Effector CD8-positive, alpha-beta T cell (primary cell): ENCODE results near the gene SAMD15.
"Not testable (repeated sequence)": the region's sequence is repeated elsewhere in the genome, so short reads cannot be mapped to it uniquely, and the experiment has no call there.

Experiments
- DNase-seq: peaks from one replicate; lab custom pipeline; 2025; lab: John Stamatoyannopoulos, UW

Gene SAMD15

DNA sequence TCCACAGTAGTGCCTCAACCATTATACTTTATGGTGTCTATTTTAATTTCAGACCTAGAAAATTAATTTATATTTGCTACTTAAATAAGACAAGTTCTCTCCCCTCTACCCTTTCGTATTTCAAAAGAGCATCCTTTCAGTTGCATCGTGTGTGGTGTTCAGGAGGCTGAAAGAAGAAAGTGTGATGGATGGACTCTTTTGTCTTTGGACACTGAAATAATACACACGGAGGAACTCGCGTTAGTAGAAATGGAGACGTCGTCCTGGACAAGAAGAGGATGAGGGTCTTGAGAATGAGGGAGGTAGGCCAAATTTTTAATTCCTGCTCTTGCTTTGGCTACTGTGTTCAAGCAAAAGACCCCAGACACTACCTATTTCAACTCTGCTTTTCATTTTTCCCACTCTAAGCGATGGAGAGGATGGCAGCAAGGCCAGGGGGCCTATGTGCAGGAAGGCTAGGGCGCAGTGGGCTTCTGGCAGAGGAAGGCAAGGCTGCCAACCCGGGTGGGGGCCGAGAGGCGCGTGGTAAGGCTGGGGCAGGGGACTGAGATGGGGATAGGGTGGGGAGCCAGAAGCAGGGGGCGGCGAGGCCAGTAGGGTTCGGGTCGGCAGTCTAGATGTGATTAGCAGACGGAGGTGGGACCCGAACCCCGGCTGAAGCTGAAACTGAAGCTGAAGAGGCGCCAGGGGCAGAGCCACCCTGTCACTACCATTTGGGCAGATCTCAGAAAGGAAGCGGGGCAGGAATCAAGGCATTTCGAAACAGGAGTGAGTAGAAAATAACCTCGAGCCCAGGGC, 1.0 kb upstream of the SAMD15 start:
- DNase-seq, result peak; percentile 5

DNA sequence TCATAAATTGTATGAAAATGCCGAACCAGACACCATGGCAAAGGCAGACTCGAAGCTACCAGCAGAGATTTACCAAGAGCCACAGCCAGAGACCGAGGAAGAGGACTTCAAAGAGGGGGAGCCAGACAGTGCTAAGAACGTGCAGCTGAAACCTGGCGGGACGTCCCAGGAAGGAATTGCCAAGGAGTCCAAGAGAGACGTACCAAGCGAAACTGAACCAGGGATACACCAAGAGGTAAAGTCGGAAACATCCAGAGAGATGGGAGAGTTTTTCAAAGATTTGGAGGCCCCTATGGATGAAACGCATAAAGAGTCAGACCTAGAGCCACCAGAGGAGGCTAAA, 294 bp downstream of the SAMD15 start:
- no peak for DNase-seq

DNA sequence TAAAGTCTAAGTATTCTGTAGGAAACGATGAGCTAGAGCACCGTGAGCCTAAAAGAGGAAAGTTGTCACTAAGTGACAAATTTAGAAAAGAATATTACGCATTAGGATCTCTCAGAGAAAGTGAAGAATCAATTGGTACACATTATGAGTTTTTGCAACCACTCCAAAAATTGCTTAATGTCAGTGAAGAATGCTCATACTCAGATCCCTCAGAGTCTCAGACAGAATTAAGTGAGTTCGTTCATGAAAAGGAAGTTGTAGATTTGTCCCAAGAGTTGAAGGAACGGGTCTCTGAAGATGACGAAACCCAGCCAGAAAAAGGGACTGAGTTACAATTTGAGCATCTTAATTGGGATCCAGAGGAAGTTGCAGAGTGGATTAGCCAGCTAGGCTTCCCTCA, 1.5 kb downstream of the SAMD15 start:
- no peak for DNase-seq

DNA sequence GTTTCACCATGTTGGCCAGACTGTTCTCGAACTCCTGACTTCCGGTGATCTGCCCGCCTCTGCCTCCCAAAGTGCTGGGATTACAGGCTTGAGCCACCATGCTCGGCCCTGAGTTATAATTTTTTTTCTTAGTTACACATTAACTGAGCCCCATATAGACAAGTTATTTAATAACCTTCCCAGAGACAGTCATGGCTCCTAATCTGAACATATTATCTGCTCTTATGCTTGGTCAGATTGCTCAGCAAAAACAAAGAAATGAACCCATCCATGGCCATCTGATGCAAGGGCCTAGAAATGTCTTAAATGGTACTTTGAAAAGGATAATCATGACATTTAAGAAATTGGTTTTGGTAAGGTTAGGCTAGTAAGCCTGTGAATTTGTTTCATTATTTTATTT, 13.0 kb downstream of the SAMD15 start:
- no peak for DNase-seq

DNA sequence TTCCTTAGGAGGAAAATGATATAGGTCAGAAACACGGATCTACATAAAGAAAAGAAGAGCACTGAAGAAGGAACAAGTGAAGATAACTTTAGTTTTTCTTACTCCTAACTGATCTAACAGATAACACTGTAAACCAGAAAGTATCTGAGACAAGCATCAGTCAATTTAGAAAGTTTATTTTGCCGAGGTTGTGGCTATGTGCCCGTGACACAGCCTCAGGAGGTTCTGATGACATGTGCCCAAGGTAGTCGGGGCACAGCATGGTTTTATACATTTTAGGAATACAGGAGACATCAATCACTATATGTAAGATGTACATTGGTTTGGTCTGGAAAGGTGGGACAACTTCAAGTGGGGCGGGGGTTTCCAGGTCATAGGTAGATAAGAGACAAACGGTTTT, 23.0 kb downstream of the SAMD15 start:
- DNase-seq, result no peak

DNA sequence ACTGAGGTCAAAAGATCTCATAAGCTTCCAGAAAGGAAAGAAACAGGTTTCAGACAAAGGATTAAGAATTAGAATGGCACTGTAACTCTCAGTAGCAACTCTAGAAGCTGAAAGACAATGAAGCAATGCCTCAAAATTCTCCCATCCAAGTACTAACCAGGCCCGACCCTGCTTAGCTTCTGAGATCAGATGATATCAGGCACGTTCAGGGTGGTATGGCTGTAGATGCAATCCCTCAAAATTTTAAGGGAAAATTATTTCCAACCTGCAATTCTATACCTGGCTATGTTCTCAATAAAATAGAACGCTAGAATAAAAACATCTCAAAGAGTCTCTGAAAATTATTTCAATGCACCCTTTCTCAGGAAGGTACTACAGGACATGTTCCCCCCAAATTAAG, 26.6 kb downstream of the SAMD15 start:
- no peak for DNase-seq

DNA sequence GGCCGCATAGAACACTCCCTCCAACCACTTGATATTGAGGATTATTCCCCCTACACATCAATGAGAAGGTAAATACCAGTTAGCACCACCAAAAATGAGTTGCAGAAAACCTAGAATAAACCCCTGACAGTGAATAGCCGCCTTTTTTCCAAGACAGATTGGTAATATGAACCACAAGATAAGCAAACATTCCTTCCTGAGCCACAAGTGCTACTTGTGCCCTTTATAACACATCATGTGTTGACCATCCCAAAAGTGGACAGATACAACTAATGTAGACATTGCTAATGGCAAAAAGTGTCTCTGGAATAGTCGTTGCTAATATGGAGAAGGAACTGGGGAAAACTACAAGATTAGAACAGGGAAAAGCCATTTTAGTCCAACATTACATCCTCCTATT, 28.9 kb downstream of the SAMD15 start:
- DNase-seq, result no peak

DNA sequence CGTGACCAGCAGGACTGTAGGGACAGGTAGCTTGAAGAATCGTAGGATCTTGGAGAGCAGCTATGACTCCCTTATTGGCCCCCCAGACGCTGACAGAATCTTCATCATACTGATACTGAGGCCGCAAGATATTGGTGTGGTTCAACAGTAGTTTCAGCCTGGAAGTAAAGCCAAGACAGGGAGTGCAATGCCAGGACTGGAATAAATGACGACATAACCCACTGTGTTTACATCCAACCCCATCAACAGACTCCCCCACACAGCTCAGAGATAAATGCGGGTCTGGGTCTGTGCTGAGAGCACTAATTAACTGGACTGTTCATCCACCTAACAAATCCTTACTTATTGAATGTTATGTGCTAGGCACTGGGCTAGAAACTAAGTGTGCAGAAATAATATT, 29.5 kb downstream of the SAMD15 start:
- no peak for DNase-seq

DNA sequence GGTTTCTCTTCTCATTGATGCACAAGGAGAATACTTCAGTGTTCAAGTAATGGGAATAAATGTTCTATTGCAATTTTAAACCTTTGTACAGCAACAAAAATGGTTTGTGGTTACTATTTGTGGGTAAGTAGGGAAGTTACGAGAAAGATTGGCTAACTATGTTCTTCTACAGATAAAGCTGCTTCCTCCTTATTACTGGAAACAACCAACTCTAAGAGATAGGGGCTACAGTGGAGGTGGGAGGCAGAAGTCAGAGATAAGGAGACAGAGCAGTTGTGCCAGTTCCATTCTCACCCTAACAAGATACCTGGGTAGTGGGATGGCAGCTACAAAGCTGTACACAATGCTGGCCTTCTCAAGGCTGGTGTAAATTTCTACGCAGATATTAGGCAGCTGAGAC, 30.0 kb downstream of the SAMD15 start:
- DNase-seq, result no peak

DNA sequence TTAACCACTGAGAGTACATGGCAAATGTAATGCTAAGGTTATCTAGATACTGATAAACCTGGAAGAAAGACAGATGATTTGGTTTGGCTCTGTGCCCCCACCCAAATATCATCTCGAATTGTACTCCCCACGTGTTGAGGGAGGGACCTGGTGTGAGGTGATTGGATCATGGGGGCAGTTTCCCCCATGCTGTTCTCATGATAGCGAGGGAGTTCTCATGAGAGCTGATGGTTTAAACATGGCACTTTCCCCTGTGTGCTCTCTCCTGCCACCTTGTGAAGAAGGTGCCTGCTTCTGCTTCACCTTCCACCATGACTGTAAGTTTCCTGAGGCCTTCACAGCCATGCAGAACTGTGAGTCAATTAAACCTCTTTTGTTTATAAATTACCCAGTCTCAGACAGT, 32.0 kb downstream of the SAMD15 start:
- no peak for DNase-seq

DNA sequence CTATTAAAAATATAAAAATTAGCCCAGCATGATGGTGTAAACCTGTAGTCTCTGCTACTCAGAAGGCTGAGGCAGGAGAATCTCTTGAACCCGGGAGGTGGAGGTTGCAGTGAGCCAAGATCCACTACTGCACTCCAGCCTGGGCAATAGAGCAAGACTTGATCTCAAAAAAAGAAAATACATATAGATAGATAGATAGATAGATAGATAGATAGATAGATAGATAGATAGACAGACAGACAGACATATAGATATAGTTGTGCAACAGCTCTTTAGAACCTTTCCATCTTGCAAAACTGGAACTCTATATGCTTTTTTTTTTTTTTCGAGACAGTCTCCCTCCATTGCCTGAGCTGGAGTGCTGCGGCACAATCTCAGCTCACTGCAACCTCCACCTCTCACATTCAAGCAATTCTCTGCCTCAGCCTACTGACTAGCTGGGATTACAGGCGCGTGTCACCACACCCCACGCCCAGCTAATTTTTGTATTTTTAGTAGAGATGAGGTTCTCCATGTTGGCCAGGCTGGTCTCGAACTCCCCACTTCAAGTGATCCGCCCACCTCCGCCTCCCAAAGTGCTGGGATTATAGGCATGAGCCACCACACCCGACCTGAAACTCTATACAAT, 38.3 kb downstream of the SAMD15 start:
- not testable (repeated sequence) for DNase-seq

DNA sequence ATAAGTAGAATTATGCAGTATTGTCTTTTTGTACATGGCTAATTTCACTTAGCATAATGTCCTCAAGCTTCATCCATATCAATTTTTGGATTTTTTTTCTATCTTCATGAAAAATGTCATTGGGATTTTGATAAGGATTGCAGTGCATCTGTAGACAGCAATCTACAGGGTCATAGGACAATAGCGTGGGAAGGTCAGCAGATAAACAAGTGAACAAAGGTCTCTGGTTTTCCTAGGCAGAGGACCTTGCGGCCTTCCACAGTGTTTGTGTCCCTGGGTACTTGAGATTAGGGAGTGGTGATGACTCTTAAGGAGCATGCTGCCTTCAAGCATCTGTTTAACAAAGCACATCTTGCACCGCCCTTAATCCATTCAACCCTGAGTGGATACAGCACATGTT, 38.9 kb downstream of the SAMD15 start:
- not testable (repeated sequence) for DNase-seq

DNA sequence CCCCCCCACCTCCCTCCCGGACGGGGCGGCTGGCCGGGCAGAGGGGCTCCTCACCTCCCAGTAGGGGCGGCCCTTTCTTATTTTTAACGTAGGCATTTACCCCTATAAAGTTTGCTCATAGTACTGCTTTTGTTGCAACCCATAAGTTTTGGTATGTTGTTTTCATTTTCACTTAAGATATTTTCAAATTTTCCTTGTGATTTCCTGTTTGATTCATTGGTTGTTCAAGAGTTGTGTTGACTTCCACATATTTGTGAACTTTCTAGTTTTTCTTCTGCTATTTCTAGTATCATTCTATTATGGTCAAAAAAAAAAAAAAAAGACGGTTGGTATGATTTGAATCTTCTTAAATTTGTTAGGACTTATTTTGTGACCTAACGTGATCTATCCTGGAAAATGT, 39.7 kb downstream of the SAMD15 start:
- no peak for DNase-seq

DNA sequence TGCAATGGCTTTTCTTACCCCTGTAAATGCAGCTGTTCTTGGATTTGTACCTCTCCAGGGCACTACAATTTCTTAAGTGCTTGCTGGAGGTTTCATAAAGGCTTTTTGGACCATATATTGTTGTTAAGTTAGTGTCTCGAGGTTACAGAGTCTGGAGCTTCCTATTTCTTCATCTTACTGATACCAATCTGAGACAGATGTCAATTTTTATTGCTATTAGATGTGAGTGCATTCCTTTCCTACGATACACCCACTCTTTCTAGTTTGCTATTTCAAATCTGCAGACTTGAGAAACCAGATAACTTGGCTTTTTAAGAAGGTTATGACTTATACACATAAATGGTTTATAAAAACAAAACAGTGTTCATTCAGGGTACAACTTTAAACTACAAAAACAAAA, 44.0 kb downstream of the SAMD15 start:
- DNase-seq, result no peak

DNA sequence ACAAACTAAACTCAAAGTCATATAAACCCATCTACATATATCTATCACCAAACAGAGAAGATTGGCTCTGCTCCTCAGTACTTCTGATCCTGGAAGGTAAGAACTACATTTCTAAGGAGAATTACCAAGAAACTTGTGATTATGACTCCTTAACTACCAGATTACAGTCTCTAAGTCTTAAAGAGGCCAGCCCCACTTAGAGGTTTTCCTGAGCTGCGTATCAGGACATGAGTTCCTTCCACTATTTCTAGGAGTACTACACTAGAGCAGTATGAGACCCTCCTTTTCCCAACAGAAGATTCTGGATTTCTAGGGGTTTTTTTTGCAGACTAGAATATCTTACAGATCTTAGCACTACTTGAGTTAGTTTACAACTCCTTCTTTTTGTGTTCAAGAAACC, 46.2 kb downstream of the SAMD15 start, which contains the start of gene NOXRED1:
NOXRED1 (minus strand) TSS at position 101 of the 400 bp plus-strand sequence. CDS start 634 bp downstream, outside the sequence.
- no peak for DNase-seq

DNA sequence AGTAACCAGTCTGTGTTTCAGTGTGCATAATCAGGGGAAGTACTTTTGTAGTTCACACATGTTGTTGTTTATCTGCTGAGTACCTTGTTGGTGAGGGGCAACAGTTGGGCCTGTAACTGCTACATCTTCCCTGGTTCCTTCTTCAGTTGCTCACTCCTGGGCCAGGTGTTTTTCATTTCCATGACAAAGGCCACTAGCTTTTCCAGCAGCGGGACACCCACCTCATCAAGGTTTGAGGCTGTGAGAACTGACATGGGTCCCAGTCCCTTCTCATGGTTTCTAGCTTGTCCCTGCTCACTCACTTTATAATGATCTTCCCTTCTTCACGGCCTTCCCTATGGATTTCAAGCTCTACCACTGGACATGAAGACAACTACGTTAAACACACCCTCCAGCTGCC, 47.7 kb downstream of the SAMD15 start:
- DNase-seq, result no peak

DNA sequence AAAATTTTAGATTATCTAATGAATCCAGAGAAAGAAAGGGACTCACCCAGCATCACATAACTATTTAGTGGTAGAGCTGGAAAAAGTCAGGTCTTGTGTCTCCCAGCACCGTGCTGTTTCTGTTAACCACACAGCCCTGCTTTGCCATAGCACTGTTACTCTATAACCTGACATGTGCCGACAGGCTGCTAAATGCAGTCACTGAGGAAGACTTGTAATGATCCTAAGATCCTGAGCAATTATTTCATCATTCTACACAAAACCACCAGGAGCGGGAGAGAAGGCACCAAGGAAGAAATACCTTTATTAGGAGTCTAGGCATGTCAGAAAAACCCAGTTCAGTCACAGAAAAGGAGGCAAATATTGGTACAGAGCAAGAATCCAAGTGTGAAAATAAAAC, 49.2 kb downstream of the SAMD15 start:
- no peak for DNase-seq

DNA sequence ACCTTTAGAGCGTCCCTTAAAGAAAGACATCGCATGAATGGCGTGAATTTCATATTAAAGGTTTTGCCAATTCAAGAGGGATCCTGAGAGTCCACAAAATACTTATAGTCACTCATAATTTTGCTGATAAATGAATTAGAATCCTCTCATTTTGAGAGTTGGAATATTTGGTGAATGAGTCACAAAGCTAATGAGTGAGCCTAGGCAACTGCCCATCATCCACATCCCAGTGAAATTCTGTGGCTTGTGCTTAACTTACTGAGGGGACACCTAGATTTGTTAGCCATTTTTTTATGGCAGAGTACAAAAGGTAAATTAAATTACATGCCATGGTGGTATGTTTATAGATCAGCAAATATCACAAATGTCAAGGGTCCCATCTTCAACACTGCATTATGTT, 58.9 kb downstream of the SAMD15 start:
- DNase-seq, result no peak

DNA sequence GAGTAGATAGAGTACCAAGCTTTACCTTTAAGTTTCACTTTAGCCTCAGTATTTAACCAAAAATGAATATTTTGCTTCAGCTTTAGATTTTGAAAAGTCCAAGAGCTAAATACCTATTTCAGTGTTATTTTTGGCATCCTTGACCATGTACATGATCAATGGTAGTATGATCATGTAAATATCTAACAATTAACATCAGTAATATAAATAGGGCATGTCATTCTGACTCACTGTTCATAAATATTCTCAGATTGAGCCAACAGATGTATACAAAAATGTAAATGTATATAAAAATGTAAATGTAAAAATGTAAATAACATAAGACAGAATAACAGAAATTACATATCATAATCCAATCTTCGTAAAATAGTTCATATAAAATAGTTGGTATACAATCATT, 61.4 kb downstream of the SAMD15 start:
- no peak for DNase-seq

DNA sequence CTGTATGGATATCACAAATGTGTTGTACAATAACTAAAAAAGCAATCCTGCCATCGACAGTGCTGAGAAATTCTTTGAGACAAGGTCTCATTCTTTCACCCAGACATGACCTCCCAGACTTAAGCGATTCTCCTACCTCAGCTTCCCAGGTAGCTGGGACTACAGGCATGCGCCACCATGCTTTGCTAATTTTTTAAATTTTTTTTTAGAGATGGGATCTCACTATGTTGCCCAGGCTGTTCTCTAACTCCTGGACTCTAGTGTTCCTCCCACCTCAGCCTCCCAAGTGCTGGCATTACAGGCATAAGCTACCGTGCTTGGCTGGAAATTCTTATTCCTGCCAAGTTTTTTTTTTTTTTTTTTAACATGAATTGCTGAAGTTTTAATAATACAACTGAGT, 62.7 kb downstream of the SAMD15 start:
- no peak for DNase-seq
